ENCODE results near the gene PDE6G.
"Not testable (repeated sequence)": the region's sequence is repeated elsewhere in the genome, so short reads cannot be mapped to it uniquely, and the experiment has no call there.

PDE6G gene

DNA sequence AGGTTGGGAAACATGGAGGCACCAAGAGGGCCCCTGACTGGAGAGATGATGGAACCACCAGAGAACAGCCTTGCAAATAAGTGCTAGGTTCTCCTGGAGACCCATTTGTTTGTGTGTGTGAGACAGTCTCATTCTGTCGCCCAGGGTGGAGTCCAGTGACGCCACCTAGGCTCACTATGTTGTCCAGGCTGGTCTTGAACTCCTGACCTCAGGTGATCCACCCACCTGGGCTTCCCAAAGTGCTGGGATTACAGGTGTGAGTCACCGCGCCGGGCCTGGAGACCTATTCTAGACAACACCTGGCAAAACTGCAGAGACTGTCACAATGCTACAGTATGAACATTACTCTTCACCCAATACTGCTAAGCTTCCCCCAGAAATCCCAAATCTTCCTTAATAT is 20.9 kb downstream of the PDE6G start:
- TF ChIP-seq, protein P1, sequence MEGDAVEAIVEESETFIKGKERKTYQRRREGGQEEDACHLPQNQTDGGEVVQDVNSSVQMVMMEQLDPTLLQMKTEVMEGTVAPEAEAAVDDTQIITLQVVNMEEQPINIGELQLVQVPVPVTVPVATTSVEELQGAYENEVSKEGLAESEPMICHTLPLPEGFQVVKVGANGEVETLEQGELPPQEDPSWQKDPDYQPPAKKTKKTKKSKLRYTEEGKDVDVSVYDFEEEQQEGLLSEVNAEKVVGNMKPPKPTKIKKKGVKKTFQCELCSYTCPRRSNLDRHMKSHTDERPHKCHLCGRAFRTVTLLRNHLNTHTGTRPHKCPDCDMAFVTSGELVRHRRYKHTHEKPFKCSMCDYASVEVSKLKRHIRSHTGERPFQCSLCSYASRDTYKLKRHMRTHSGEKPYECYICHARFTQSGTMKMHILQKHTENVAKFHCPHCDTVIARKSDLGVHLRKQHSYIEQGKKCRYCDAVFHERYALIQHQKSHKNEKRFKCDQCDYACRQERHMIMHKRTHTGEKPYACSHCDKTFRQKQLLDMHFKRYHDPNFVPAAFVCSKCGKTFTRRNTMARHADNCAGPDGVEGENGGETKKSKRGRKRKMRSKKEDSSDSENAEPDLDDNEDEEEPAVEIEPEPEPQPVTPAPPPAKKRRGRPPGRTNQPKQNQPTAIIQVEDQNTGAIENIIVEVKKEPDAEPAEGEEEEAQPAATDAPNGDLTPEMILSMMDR (IDR thresholded peaks at IDR 0.05; ENCODE audit: insufficient read depth, missing control alignments): no peak
- FAIRE-seq: no peak
- DNase-seq (ENCODE audit: insufficient read length, low spot score): no peak

DNA sequence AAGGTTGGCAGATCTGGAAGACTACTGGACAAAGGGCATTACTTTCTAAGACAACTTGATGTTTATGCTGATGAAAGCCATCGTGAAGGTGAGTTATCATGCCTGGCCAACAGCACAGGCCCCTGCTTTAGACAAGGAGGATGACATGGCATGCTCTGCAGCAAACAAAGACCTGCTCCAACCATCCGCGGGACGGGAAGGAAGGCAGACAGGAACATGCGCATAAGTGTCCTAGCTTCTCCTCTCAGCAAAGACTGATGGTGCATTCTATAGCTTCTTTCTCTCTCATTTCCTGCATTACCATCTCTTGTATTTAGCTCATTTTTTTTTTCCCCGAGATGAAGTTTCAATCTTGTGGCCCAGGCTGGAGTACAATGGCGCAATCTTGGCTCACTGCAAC is 24.9 kb downstream of the PDE6G start:
- FAIRE-seq (no peak), DNase-seq (ENCODE audit: insufficient read length, low spot score) (no peak)
- TF ChIP-seq, protein P1 (IDR thresholded peaks at IDR 0.05; ENCODE audit: insufficient read depth, missing control alignments): no peak

DNA sequence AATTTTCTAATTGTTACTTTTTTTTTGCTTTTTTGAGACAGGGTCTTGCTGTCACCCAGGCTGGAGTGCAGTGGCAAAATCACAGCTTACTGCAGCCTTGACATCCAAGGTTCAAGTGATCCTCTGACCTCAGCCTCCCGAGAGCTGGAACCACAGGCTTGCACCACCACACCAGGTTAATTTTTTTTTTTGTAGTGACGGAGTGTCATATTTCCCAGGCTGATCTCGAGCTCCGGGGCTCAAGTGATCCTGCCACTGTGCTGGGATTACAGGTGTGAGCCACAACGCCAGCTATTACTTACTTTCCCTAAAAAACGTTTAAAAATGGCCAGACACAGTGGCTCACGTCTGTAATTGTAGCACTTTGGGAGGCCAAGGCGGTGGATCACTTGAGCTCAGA is 26.1 kb downstream of the PDE6G start:
- TF ChIP-seq, protein P1 (IDR thresholded peaks at IDR 0.05; ENCODE audit: insufficient read depth, missing control alignments): no peak
- DNase-seq (ENCODE audit: insufficient read length, low spot score) (no peak), FAIRE-seq (no peak)

DNA sequence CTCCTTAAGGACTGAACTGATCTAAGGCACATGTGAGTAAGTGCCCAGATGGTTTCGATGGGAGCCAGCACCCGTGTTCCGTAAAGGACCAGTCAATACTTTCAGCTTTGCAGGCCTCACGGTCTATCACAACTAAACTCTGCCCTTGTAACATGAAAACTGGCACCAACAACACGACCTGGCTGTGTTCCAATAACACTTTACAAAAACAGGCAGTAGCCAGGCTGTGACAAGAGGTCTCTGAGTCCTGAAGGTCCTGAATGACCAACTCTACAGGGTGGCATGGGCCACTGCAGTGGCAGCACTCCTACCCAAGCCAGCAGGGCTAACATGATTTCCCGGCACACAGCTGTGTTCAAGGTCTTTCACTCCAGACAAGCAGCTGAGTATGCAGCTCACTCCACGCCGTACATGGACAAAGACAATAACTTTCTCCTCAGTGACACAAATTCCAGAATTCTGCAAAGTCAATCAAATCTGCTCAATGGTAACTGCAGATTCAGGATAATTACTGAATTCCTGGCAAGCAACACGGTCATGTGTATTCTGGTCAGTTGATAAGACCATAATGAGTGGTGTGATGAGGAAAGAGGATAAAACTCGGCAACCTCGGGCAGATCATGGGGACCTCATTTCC is 34.7 kb downstream of the PDE6G start:
- TF ChIP-seq, protein P1 (IDR thresholded peaks at IDR 0.05; ENCODE audit: insufficient read depth, missing control alignments): no peak
- DNase-seq (ENCODE audit: insufficient read length, low spot score) (no peak), FAIRE-seq (no peak)

DNA sequence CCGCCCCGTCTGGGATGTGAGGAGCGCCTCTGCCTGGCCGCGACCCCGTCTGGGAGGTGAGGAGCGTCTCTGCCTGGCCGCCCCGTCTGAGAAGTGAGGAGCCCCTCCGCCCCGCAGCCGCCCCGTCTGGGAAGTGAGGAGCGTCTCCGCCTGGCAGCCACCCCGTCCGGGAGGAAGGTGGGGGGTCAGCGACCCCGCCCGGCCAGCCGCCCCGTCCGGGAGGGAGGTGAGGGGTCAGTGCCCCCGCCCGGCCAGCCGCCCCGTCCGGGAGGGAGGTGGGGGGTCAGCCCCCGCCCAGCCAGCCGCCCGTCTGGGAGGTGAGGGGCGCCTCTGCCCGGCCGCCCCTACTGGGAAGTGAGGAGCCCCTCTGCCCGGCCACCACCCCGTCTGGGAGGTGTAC is 38.0 kb downstream of the PDE6G start:
- not testable (repeated sequence) for FAIRE-seq

DNA sequence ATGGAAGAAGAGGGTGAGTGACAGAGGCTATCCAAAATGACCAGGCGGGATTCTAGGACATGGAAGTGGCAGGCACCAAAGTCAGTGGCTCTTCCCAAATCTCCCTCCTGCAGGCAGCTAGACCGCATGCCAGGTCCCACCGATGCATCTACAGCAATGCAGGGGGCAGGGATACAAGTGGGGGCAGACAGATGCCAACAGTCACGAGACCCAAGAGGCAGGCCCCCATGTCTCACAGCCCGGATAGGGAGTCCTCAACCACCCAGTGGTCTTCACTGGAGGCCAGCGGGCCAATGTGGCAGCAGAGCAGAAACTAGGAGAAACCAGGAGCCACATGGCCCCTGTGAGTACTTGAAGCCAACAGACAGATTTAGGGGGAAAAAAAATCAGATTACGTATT is 39.5 kb downstream of the PDE6G start:
- FAIRE-seq (no peak), DNase-seq (ENCODE audit: insufficient read length, low spot score) (no peak)
- TF ChIP-seq, protein P1 (IDR thresholded peaks at IDR 0.05; ENCODE audit: insufficient read depth, missing control alignments): no peak

More for the DNA sequence above, 38.0 kb downstream of the PDE6G start:
- DNase-seq (ENCODE audit: insufficient read length, low spot score): not testable (repeated sequence)

DNA sequence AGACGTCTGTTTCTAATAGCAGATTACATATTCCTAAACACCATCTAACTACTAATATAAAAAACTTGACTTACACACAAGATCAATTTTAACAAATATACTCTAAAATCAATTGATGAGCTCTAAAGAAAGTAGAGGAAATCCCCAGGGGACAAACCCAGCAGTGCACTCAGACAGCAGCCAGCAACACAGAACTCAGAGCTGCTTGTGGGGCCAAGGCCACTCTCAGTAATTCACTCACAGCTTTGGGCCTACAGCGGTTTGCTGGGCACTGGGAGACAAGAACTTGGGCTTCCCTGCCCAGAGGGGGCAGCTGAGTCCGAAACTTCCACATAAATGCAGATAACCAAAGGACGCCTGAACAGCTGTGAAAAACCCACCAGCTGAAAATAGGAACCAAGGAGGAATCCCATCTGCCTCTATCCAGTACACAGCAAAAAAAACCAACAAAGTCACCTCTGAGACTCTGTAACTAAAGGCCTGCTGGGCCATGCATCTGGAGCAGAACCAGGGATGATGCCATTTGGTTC is 40.9 kb downstream of the PDE6G start:
- FAIRE-seq: no peak
- TF ChIP-seq, protein P1 (IDR thresholded peaks at IDR 0.05; ENCODE audit: insufficient read depth, missing control alignments): no peak
- DNase-seq (ENCODE audit: insufficient read length, low spot score): no peak
